ENCODE measurements around the gene RBMS1.

Gene RBMS1

GRCh38 chr2:160306985-160307384 is 186.6 kb downstream of the RBMS1 start:
- Mint-ChIP-seq H3K4me1 (no peaks in the 10 kb centered on the region), H3K4me3 (no peak overlapping the region), H3K27ac (no peak overlapping the region), H3K9me3 (no peaks in the 10 kb centered on the region), H3K27me3 (no peaks in the 10 kb centered on the region), H3K36me3 (peaks cover 12% of the 10 kb centered on the region)
- DNase-seq (ENCODE audit: low spot score in 2 of 2) (no peak), ATAC-seq (ENCODE audit: low read depth) (no peak)

GRCh38 chr2:160305081-160305750 is 188.4 kb downstream of the RBMS1 start:
- no peaks in the 10 kb centered on the region for H3K9me3 Mint-ChIP-seq
- no peaks in the 10 kb centered on the region for H3K27me3 Mint-ChIP-seq
- DNase-seq (ENCODE audit: low spot score in 2 of 2) (no peak), ATAC-seq (ENCODE audit: low read depth) (no peak)
- no peak overlapping the region for H3K27ac Mint-ChIP-seq
- H3K4me3 Mint-ChIP-seq, result no peak overlapping the region
- H3K36me3 Mint-ChIP-seq, result peaks cover 11% of the 10 kb centered on the region
- H3K4me1 Mint-ChIP-seq, result no peaks in the 10 kb centered on the region

GRCh38 chr2:160303527-160303926 is 190.1 kb downstream of the RBMS1 start:
- Mint-ChIP-seq H3K27ac (no peak overlapping the region), H3K9me3 (no peaks in the 10 kb centered on the region), H3K4me3 (no peak overlapping the region), H3K36me3 (peaks cover 20% of the 10 kb centered on the region), H3K27me3 (no peaks in the 10 kb centered on the region), H3K4me1 (no peaks in the 10 kb centered on the region)
- DNase-seq (ENCODE audit: low spot score in 2 of 2) (no peak), ATAC-seq (ENCODE audit: low read depth) (no peak)

- Mint-ChIP-seq H3K27ac (no peak overlapping the region), H3K36me3 (peaks cover 24% of the 10 kb centered on the region), H3K4me3 (no peak overlapping the region), H3K9me3 (no peaks in the 10 kb centered on the region), H3K27me3 (no peaks in the 10 kb centered on the region), H3K4me1 (no peaks in the 10 kb centered on the region)
- ATAC-seq (ENCODE audit: low read depth), result no peak
- DNase-seq (ENCODE audit: low spot score in 2 of 2), result no peak
Measured at GRCh38 chr2:160303076-160303475, 190.5 kb downstream of the RBMS1 start.

GRCh38 chr2:160301420-160301819 is 192.2 kb downstream of the RBMS1 start:
- peaks cover 37% of the 10 kb centered on the region for H3K36me3 Mint-ChIP-seq
- no peaks in the 10 kb centered on the region for H3K27me3 Mint-ChIP-seq
- no peak overlapping the region for H3K4me3 Mint-ChIP-seq
- no peaks in the 10 kb centered on the region for H3K9me3 Mint-ChIP-seq
- H3K27ac Mint-ChIP-seq, result no peak overlapping the region
- DNase-seq (ENCODE audit: low spot score in 2 of 2) (no peak), ATAC-seq (ENCODE audit: low read depth) (no peak)
- no peaks in the 10 kb centered on the region for H3K4me1 Mint-ChIP-seq

- peaks cover 38% of the 10 kb centered on the region for H3K36me3 Mint-ChIP-seq
- H3K27ac Mint-ChIP-seq, result no peak overlapping the region
- no peaks in the 10 kb centered on the region for H3K9me3 Mint-ChIP-seq
- ATAC-seq (ENCODE audit: low read depth) (no peak), DNase-seq (ENCODE audit: low spot score in 2 of 2) (no peak)
- no peak overlapping the region for H3K4me3 Mint-ChIP-seq
- no peaks in the 10 kb centered on the region for H3K4me1 Mint-ChIP-seq
- no peaks in the 10 kb centered on the region for H3K27me3 Mint-ChIP-seq
Measured at GRCh38 chr2:160300203-160300602, 193.4 kb downstream of the RBMS1 start.

- Mint-ChIP-seq H3K36me3 (peaks cover 38% of the 10 kb centered on the region), H3K4me3 (no peak overlapping the region), H3K9me3 (no peaks in the 10 kb centered on the region), H3K4me1 (no peaks in the 10 kb centered on the region), H3K27me3 (no peaks in the 10 kb centered on the region), H3K27ac (no peak overlapping the region)
- DNase-seq (ENCODE audit: low spot score in 2 of 2), result no peak
- no peak for ATAC-seq (ENCODE audit: low read depth)
Measured at GRCh38 chr2:160299540-160299939, 194.1 kb downstream of the RBMS1 start.

- DNase-seq (ENCODE audit: low spot score in 2 of 2), result no peak
- Mint-ChIP-seq H3K27me3 (no peaks in the 10 kb centered on the region), H3K4me3 (no peak overlapping the region), H3K36me3 (peaks cover 38% of the 10 kb centered on the region), H3K27ac (no peak overlapping the region), H3K9me3 (no peaks in the 10 kb centered on the region), H3K4me1 (no peaks in the 10 kb centered on the region)
- ATAC-seq (ENCODE audit: low read depth), result no peak
Measured at GRCh38 chr2:160298960-160299359, 194.6 kb downstream of the RBMS1 start.

GRCh38 chr2:160295519-160296207 is 197.9 kb downstream of the RBMS1 start:
- no peaks in the 10 kb centered on the region for H3K4me1 Mint-ChIP-seq
- no peak for ATAC-seq (ENCODE audit: low read depth)

GRCh38 chr2:160294889-160295288 is 198.7 kb downstream of the RBMS1 start:
- Mint-ChIP-seq H3K27me3 (no peaks in the 10 kb centered on the region), H3K4me3 (no peak overlapping the region), H3K27ac (no peak overlapping the region), H3K36me3 (peaks cover 50% of the 10 kb centered on the region), H3K9me3 (no peaks in the 10 kb centered on the region), H3K4me1 (no peaks in the 10 kb centered on the region)
- ATAC-seq (ENCODE audit: low read depth) (no peak), DNase-seq (ENCODE audit: low spot score in 2 of 2) (no peak)

More at GRCh38 chr2:160295519-160296207, 197.9 kb downstream of the RBMS1 start:
- DNase-seq (ENCODE audit: low spot score in 2 of 2), result no peak
- peaks cover 55% of the 10 kb centered on the region for H3K36me3 Mint-ChIP-seq
- no peaks in the 10 kb centered on the region for H3K9me3 Mint-ChIP-seq
- H3K27me3 Mint-ChIP-seq, result no peaks in the 10 kb centered on the region
- H3K27ac Mint-ChIP-seq, result no peak overlapping the region
- no peak overlapping the region for H3K4me3 Mint-ChIP-seq

- Mint-ChIP-seq H3K4me1 (no peaks in the 10 kb centered on the region), H3K27ac (no peak overlapping the region), H3K4me3 (no peak overlapping the region), H3K27me3 (no peaks in the 10 kb centered on the region), H3K36me3 (peaks cover 47% of the 10 kb centered on the region), H3K9me3 (no peaks in the 10 kb centered on the region)
- DNase-seq (ENCODE audit: low spot score in 2 of 2), result no peak
- ATAC-seq (ENCODE audit: low read depth), result no peak
Measured at GRCh38 chr2:160294339-160294803, 199.2 kb downstream of the RBMS1 start.

- peaks cover 41% of the 10 kb centered on the region for H3K36me3 Mint-ChIP-seq
- ATAC-seq (ENCODE audit: low read depth), result no peak
- no peaks in the 10 kb centered on the region for H3K4me1 Mint-ChIP-seq
- H3K27me3 Mint-ChIP-seq, result no peaks in the 10 kb centered on the region
- no peak overlapping the region for H3K27ac Mint-ChIP-seq
- no peaks in the 10 kb centered on the region for H3K9me3 Mint-ChIP-seq
- H3K4me3 Mint-ChIP-seq, result no peak overlapping the region
- DNase-seq (ENCODE audit: low spot score in 2 of 2), result no peak
Measured at GRCh38 chr2:160293391-160294091, 200.1 kb downstream of the RBMS1 start.

- Mint-ChIP-seq H3K4me3 (no peak overlapping the region), H3K9me3 (no peaks in the 10 kb centered on the region), H3K36me3 (peaks cover 32% of the 10 kb centered on the region), H3K27me3 (no peaks in the 10 kb centered on the region), H3K4me1 (no peaks in the 10 kb centered on the region), H3K27ac (peak overlapping the region; percentile 51)
- ATAC-seq (ENCODE audit: low read depth), result no peak
- no peak for DNase-seq (ENCODE audit: low spot score in 2 of 2)
Measured at GRCh38 chr2:160292225-160292624, 201.4 kb downstream of the RBMS1 start.

- Mint-ChIP-seq H3K27ac (peak overlapping the region; percentile 51), H3K4me1 (no peaks in the 10 kb centered on the region), H3K27me3 (no peaks in the 10 kb centered on the region), H3K36me3 (peaks cover 30% of the 10 kb centered on the region), H3K4me3 (no peak overlapping the region), H3K9me3 (no peaks in the 10 kb centered on the region)
- ATAC-seq (ENCODE audit: low read depth) (no peak), DNase-seq (ENCODE audit: low spot score in 2 of 2) (no peak)
Measured at GRCh38 chr2:160291382-160291781, 202.2 kb downstream of the RBMS1 start.

Measured in memory B cell (primary cell).